ENCODE results near the gene SIRPB1.

- TF ChIP-seq POLR2A (IDR thresholded peaks at IDR 0.05; ENCODE audit: low read depth) (no peak), CTCF (IDR thresholded peaks at IDR 0.05) (no peak), EP300 (IDR thresholded peaks at IDR 0.05) (no peak), POLR2AphosphoS5 (IDR thresholded peaks at IDR 0.05) (no peak)
Measured at GRCh38 chr20:1667502-1668085, 47.8 kb upstream of the SIRPB1 start.

Measured in esophagus muscularis mucosa (tissue), 4 donors.